Heart left ventricle (tissue), 16 donors: ENCODE measurements around the gene DOLPP1. TPM values are rescaled to one million over a fixed set of nuclear protein-coding genes. Genes with fewer than 3 reads are reported as not detected.

ENCODE experiments used
- ATAC-seq, 4 donors: fragments of 200-7000 bp; cut with Tn5 transposase; one replicate each; pipeline ENCODE4 v1.9.1; 2020 to 2022; ENCODE audit warnings: moderate library complexity in 4 of 4, mild to moderate bottlenecking in 3 of 4, moderate number of reproducible peaks in 1 of 4
- DNase-seq, 5 donors: peaks; one replicate each; pipeline ENCODE4 v3.0.0-alpha.2; 2020
- H3K27ac ChIP-seq, 12 donors: fragments of 200-600 bp; sonication (generic) in 4 of 12; one replicate each; pipeline versions ENCODE4 v1.5.0 to v1.8.0; 2016 to 2022; ENCODE audit warnings: mild to moderate bottlenecking in 2 of 12
- H3K27me3 ChIP-seq, 9 donors: fragments of 200-600 bp; sonication (generic) in 2 of 9; one replicate each; pipeline versions ENCODE4 v1.5.1 to v1.8.0; 2016 to 2022; ENCODE audit warnings: mild to moderate bottlenecking in 3 of 9
- H3K36me3 ChIP-seq, 9 donors: fragments of 200-600 bp; sonication (generic) in 2 of 9; one replicate each; pipeline versions ENCODE4 v1.5.0 to v1.8.0; 2018 to 2022; ENCODE audit warnings: mild to moderate bottlenecking in 2 of 9
- H3K4me1 ChIP-seq, 12 donors: fragments of 200-600 bp; sonication (generic) in 4 of 12; one replicate each; pipeline versions ENCODE4 v1.5.0 to v1.8.0; 2016 to 2022; ENCODE audit warnings: mild to moderate bottlenecking in 3 of 12
- H3K4me3 ChIP-seq, 12 donors: fragments of 200-600 bp; sonication (generic) in 4 of 12; one replicate each; pipeline versions ENCODE4 v1.5.0 to v1.8.0; 2017 to 2022; ENCODE audit warnings: mild to moderate bottlenecking in 9 of 12, moderate library complexity in 4 of 12
- H3K9me3 ChIP-seq, 12 donors: fragments of 200-600 bp; sonication (generic) in 4 of 12; one replicate each; pipeline versions ENCODE4 v1.5.0 to v1.8.0; 2016 to 2022; ENCODE audit warnings: mild to moderate bottlenecking in 1 of 12
- POLR2A ChIP-seq, 2 donors: fragments of 450-650 bp; IDR thresholded peaks; one replicate each; pipeline ENCODE4 v1.6.1; 2017; ENCODE audit warnings: antibody characterized with exemption in 2 of 2, mild to moderate bottlenecking in 2 of 2, moderate library complexity in 2 of 2
- WGBS, 4 donors: extraction: QIAGEN DNeasy Blood & Tissue Kit in 2 of 4; methylation state at CpG; one replicate each; pipeline versions ENCODE4 v1.1.5 to v1.1.7; 2013 to 2018; 5-methylcytosine and 5-hydroxymethylcytosine counted together
- intact Hi-C, 10 donors: fragments of 100-400 bp; cut with DNase I; formaldehyde crosslinking; loops; one replicate each; pipeline versions ENCODE4 v1.11.1 to v1.14.2; 2022
- polyA plus RNA-seq, 2 donors: library from polyadenylated mRNA; stranded (reverse); fragments of 200-250 nt; gene quantifications; one replicate each; pipeline ENCODE4 v1.2.3, GENCODE V29; 2013
- total RNA-seq, 9 donors: library from RNA; depleted of rRNA in 2 of 9; stranded (reverse); fragments of >200 nt in 2 of 9; fragmentation: NEBNext Ultra II Directional in 3 of 9; extraction: Animal tissue kit (Norgen Biotek cat#: 25700) in 3 of 9; gene quantifications; one replicate each; pipeline versions ENCODE4 v1.1.0 to v1.2.4, GENCODE V29; 2016 to 2023
- TF ChIP-seq, protein P1 (sequence below), 12 donors: fragments of 200-600 bp; sonication (generic) in 4 of 12; IDR thresholded peaks; one replicate each; pipeline versions ENCODE4 v1.5.0 to v1.8.0; 2018 to 2022; ENCODE audit warnings: antibody characterized with exemption in 12 of 12, mild to moderate bottlenecking in 5 of 12
- donor health status: ischemic (EF 13 %, LVEDD 7.1; RV severe dilation, severe dysfunction).
- donor health status: healthy with polysubstance abuse.
- donor health status: DM: no; HTN: yes; CAD: no.
- donor health status: DM: no; HTN: no; CAD: no.
- donor health status: ischemic (EF 25% LVEDD 6.9; RV normal size, moderate dysfunction).
- donor health status: ischemic (EF 25% LVEDD 5.7; RV mildly dilated, moderate dysfunction).
- donor health status: healthy.
- donor health status: DM: yes; HTN: yes; CAD: no.
- donor health status: ischemic (EF 35%, LVEDD 5.7; RV mildly dilated, moderate dysfunction).
- donor health status: nonischemic (EF 11% LVEDD 7.7; RV severe dilation, severe dysfunction).
- donor health status: DM: yes; HTN: yes; CAD: no.
- donor health status: PGD.
- donor health status: ischemic (EF 29% LVEDD 5.4; RV normal size, mild dysfunction).
- donor health status: nonischemic (EF 23%, LVEDD 6.1; RV moderate dilation, normal function).

DOLPP1 gene
- total and polyA plus RNA-seq, 11 donors = 3.0 to 11.5 (median 5.8) TPM

DNA sequence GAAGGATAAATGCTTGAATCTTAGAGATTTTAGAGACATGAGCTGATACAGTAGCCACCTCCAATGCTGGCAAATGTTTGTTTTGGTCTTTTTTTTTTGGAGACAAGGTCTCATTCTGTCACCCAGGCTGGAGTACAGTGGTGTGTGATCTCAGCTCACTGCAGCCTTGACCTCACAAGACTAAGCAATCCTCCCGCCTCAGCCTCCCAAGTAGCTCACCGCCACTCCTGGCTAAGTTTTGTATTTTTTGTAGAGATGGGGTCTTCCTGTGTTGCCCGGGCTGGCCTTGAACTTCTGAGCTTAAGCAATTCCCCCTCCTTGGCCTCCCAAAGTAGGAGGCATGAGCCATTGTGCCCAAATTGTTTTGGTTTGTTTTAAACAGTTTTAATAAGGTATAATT is 6.8 kb upstream of the DOLPP1 start:
- no peaks in the 10 kb centered on the region for H3K9me3 ChIP-seq
- no peak overlapping the region for H3K4me3 ChIP-seq
- peaks cover 0 to 17% (median 3%) of the 10 kb centered on the region in 9 donors for H3K36me3 ChIP-seq
- no peaks in the 10 kb centered on the region for H3K27me3 ChIP-seq
- H3K4me1 ChIP-seq = peaks cover 0 to 19% (median 6%) of the 10 kb centered on the region in 12 donors
- DNase-seq (no peak), ATAC-seq (no peak)
- no peak for TF ChIP-seq POLR2A (IDR thresholded peaks at IDR 0.05)
- TF ChIP-seq, protein P1, sequence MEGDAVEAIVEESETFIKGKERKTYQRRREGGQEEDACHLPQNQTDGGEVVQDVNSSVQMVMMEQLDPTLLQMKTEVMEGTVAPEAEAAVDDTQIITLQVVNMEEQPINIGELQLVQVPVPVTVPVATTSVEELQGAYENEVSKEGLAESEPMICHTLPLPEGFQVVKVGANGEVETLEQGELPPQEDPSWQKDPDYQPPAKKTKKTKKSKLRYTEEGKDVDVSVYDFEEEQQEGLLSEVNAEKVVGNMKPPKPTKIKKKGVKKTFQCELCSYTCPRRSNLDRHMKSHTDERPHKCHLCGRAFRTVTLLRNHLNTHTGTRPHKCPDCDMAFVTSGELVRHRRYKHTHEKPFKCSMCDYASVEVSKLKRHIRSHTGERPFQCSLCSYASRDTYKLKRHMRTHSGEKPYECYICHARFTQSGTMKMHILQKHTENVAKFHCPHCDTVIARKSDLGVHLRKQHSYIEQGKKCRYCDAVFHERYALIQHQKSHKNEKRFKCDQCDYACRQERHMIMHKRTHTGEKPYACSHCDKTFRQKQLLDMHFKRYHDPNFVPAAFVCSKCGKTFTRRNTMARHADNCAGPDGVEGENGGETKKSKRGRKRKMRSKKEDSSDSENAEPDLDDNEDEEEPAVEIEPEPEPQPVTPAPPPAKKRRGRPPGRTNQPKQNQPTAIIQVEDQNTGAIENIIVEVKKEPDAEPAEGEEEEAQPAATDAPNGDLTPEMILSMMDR (IDR thresholded peaks at IDR 0.05) = no peak
- no peak overlapping the region for H3K27ac ChIP-seq
- intact Hi-C loops = no loop called here
- 82 to 90% (median 88%) methylated on average over 3 of the region's 3 CpGs for WGBS, 4 donors

DNA sequence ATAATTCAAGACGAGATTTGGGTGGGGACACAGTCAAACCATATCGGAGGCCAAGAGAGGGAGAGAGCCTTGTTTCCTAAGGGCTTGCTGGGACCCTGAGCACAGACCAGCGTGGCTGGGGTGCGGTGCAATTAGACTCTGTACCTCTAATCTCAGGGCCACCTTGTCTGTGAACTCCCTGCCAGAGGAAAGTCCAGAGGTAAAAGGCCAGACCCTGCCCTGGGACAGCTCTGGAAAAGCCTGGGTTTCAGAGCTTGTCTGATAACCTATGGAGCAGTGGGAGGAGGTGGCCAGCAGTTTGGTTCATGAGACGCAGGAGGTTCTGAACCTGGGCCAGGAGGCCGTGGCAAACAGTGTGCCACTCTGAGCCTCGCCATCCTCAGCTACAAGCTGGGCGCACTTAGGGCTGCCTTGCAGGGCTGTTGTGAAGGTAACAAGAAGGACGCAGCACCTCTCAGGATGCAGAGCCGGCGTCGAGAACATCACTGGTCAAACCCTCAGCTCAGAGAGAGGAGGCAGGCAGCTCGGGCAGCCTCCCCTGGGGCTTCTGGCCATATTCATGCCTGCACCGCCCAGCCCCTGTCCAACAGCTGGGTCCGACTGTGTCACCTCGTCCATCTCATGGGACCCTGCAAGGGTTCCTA is 4.8 kb upstream of the DOLPP1 start:
- no peaks in the 10 kb centered on the region for H3K9me3 ChIP-seq
- intact Hi-C loops = no loop called here
- 83 to 88% (median 85%) methylated on average over 14 to 16 of the region's 16 CpGs for WGBS, 4 donors
- H3K36me3 ChIP-seq = peaks cover 0 to 6% (median 1%) of the 10 kb centered on the region in 9 donors
- ATAC-seq (no peak), DNase-seq (peak in 1 of 5 donors; percentile 48)
- no peak for TF ChIP-seq POLR2A (IDR thresholded peaks at IDR 0.05)
- TF ChIP-seq, protein P1 (IDR thresholded peaks at IDR 0.05) = no peak
- no peak overlapping the region for H3K4me3 ChIP-seq
- H3K4me1 ChIP-seq = peaks cover 0 to 7% (median 5%) of the 10 kb centered on the region in 12 donors
- no peak overlapping the region for H3K27ac ChIP-seq
- no peaks in the 10 kb centered on the region for H3K27me3 ChIP-seq

DNA sequence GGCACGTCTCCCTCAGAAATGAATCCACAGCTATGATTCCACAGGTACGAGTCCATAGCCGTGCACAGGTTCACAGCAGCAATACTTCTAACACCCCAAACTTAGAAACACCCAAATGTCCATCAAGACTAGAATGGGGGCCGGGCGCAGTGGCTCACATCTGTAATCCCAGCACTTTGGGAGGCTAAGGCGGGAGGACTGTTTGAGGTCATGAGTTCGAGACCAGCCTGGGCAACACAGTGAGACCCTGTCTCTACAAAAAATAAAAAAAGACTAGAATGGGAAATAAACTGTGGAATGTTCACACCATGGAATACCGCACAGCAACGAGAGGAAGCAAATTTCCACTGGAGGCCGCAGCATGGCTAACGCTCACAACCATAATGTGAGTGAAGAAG is 4.3 kb upstream of the DOLPP1 start:
- TF ChIP-seq POLR2A (IDR thresholded peaks at IDR 0.05) = no peak
- TF ChIP-seq, protein P1 (IDR thresholded peaks at IDR 0.05) = no peak
- Histone ChIP-seq H3K27ac (no peak overlapping the region), H3K4me1 (peaks cover 0 to 10% (median 7%) of the 10 kb centered on the region in 12 donors), H3K36me3 (peaks cover 0 to 3% (median 0%) of the 10 kb centered on the region in 9 donors), H3K27me3 (no peaks in the 10 kb centered on the region), H3K4me3 (no peak overlapping the region), H3K9me3 (no peaks in the 10 kb centered on the region)
- intact Hi-C loops = no loop called here
- 90 to 95% (median 92%) methylated on average over 11 of the region's 11 CpGs for WGBS, 4 donors
- ATAC-seq (no peak), DNase-seq (peak in 1 of 5 donors; percentile 19)

DNA sequence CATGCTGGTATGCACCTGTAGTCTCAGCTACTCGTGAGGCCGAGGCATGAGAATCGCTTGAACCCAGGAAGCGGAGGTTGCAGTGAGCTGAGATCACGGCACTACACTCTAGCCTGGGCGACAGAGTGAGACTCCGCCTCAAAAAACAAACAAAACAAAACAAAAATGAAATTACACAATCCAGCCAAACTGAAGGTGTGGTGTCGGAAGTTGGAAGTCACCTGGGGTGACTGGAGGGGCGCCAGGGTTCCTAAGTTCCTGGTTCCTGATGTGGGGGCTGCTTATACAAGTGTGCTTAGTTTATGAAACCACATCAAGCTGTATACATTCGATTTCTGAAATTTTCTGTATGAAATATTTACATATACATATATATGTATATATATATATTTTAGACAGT is 3.7 kb upstream of the DOLPP1 start:
- intact Hi-C loops = no loop called here
- H3K9me3 ChIP-seq = no peaks in the 10 kb centered on the region
- H3K4me1 ChIP-seq = peaks cover 6 to 16% (median 13%) of the 10 kb centered on the region in 12 donors
- WGBS, 4 donors = 86 to 91% (median 89%) methylated on average over 10 of the region's 10 CpGs
- ATAC-seq (no peak), DNase-seq (peak in 1 of 5 donors; percentile 15)
- no peaks in the 10 kb centered on the region for H3K36me3 ChIP-seq
- no peak overlapping the region for H3K27ac ChIP-seq
- H3K27me3 ChIP-seq = no peaks in the 10 kb centered on the region
- no peak overlapping the region for H3K4me3 ChIP-seq
- TF ChIP-seq, protein P1 (IDR thresholded peaks at IDR 0.05) = no peak
- no peak for TF ChIP-seq POLR2A (IDR thresholded peaks at IDR 0.05)
